Kidney epithelial cell (primary cell): Measurements from ENCODE around the gene SNX5. TPM values are rescaled to one million over a fixed set of nuclear protein-coding genes. Genes with fewer than 3 reads are reported as not detected.
A peak's percentile ranks its signal among the peaks of the same experiment; 100 is the strongest.

Experiments
- DNase-seq: peaks from one replicate; pipeline ENCODE4 v3.0.0-alpha.2; 2010; ENCODE audit warnings: low read depth
- H3K27me3 ChIP-seq: 2 replicates; pipeline ENCODE4 v1.6.0; 2011; ENCODE audit warnings: low read length; ENCODE audit not compliant: control insufficient read depth, insufficient read depth
- H3K36me3 ChIP-seq: 2 replicates; pipeline ENCODE4 v1.5.1; 2011; ENCODE audit warnings: low read length; ENCODE audit not compliant: control insufficient read depth, insufficient read depth
- H3K4me3 ChIP-seq: 2 replicates; pipeline ENCODE4 v1.5.1; 2011; ENCODE audit warnings: low read depth, mild to moderate bottlenecking, control low read depth, low read length
- total RNA-seq: library from RNA; depleted of rRNA; stranded (reverse); fragments of >200 nt; gene quantifications from 2 replicates; pipeline ENCODE4 v1.2.3, GENCODE V29; 2015
- TF ChIP-seq, protein P1 (sequence below): IDR thresholded peaks from 2 replicates; pipeline ENCODE4 v1.5.1; 2011; ENCODE audit warnings: mild to moderate bottlenecking, moderate library complexity, low read length, control low read depth, inconsistent platforms; ENCODE audit not compliant: insufficient read depth, poor library complexity, severe bottlenecking

Gene SNX5
- total RNA-seq, 1 donor from 2014 or later, result 80.8 TPM

DNA sequence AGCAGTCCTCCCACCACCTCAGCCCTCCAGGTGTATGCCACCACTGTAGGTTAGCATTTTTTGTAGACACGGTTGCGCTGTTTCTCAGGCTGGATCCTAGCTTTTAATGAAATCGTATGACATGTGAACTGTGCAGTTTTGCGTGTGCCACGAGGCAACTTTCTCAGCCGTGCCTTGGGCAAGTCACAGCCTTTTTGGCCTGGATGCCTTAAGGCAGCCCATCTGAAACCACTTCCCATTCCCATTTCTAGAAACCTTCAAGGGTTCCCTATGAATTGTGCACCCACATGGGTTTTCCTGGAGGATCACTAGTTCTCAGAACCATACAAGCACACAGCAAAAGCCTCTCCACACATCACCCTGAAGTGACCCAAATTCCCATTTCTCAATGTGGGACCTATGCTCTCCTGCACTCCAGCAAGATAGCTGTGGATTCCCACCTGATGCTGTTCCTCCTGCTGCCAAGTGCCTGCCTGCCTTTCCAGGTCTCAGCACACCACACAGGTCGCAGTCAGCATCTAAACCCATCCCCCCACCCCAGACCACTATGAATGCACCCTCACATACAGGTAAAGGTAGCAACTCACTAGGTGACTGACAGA, 28.9 kb downstream of the SNX5 start:
- Histone ChIP-seq H3K27me3 (no peaks in the 10 kb centered on the region), H3K4me3 (no peak overlapping the region), H3K36me3 (peaks cover 2% of the 10 kb centered on the region)
- no peak for DNase-seq
- TF ChIP-seq, protein P1, sequence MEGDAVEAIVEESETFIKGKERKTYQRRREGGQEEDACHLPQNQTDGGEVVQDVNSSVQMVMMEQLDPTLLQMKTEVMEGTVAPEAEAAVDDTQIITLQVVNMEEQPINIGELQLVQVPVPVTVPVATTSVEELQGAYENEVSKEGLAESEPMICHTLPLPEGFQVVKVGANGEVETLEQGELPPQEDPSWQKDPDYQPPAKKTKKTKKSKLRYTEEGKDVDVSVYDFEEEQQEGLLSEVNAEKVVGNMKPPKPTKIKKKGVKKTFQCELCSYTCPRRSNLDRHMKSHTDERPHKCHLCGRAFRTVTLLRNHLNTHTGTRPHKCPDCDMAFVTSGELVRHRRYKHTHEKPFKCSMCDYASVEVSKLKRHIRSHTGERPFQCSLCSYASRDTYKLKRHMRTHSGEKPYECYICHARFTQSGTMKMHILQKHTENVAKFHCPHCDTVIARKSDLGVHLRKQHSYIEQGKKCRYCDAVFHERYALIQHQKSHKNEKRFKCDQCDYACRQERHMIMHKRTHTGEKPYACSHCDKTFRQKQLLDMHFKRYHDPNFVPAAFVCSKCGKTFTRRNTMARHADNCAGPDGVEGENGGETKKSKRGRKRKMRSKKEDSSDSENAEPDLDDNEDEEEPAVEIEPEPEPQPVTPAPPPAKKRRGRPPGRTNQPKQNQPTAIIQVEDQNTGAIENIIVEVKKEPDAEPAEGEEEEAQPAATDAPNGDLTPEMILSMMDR, result no peak

DNA sequence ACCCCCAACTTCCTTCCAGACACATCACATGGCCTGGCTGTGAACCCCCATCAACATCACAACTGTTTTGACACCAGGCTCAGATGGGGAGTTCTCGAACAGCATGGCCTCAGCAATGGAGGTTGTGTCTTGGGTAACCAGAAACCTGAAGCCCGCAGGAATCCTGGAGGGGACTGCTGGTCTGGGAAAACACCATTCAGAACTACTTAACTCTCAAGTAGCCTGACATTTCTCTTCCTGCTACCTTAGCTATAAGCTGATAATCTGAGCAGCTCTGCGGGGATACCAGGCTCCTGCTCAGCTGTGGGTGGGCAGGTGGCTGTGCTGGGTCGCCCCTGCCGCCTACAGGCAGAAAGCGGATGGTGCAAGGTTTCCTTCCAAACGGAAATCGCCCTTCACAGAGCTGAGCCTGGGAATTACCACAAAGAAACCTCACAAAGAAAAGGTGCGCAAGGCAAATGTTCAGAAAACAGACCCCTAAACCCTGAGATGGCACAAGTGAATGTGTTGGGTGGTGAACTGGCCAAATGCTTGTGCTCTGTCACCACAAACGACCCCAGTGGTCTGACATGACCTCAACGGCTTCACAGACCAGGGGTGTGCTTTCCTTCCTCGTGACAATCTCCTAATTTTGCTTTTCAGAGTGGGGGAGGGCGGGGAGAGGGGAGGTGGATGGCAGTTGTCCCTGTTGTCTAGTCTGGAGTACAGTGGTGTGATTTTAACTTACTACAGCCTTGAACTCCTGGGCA, 29.5 kb downstream of the SNX5 start:
- no peaks in the 10 kb centered on the region for H3K27me3 ChIP-seq
- no peak for DNase-seq
- no peak overlapping the region for H3K4me3 ChIP-seq
- TF ChIP-seq, protein P1, result peak; percentile 89
- peaks cover 2% of the 10 kb centered on the region for H3K36me3 ChIP-seq

DNA sequence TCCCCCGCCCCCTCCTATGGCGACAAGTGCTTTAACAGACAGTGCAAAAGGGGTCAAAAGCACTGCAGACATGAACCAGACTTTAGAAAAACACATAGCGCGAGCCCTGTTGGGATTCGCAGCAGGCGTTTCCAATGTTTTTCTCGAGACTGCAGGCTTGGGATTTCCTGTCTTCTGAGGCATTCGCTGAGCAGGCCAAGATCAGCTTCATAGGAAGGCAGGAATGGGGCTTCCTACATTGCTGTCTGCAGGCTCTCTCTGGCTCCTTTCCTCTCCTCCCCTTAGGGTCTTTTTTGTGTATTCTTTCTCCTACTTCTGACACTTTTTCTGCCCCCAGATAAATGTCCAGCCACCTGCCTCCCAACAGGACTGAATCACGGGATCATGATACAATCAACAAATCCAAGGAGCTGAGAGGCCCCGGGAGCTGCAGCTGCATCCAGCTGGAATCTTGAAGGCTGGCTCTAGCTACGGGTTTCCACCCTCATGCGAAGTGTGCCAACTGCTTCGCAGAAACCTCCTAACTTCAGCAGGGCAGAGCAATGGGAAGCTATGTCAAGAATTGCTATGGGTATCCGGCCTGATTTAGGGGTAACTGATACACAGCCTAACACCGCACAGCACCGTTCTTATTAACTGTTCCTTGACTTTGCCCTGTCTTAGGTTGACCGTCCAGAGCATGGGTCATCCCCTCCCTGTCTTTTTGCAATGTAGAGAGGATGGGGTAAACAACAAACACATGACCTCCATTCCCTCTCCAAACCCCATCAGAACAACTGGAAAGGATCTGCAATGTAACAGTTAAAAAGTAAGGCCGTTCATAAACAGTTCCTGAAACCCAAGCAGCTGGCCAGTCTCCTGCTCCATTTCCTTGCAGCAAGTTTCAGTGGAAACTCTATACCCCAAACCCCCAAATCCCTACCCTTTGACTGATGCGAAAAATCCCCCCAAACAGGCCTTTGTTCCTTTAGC, 31.5 kb downstream of the SNX5 start:
- Histone ChIP-seq H3K36me3 (no peaks in the 10 kb centered on the region), H3K27me3 (no peaks in the 10 kb centered on the region), H3K4me3 (no peak overlapping the region)
- TF ChIP-seq, protein P1, result no peak
- no peak for DNase-seq

DNA sequence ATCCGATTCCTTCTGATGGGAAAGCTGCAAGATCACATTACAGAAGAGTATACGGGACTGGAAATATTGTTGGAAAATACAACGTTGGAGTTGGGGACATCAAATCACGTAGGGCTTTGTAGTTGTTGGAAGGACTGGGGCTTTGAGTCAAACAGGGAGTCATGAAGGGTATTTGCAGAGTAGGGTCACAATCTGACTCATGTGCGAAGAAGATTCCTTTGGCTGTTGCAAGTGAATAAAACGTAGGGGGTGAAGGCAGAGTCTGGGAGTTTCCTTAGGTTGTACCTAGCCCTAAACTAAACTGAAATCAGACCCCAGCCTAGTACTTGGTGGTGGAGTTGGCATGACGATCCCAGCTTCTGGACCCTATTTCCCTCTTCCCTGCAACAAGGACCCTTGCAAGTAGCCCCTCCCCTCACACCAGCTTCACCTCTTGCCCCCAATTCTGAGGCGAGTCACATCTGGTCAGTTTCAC, 32.3 kb downstream of the SNX5 start:
- no peak for DNase-seq
- TF ChIP-seq, protein P1, result no peak

DNA sequence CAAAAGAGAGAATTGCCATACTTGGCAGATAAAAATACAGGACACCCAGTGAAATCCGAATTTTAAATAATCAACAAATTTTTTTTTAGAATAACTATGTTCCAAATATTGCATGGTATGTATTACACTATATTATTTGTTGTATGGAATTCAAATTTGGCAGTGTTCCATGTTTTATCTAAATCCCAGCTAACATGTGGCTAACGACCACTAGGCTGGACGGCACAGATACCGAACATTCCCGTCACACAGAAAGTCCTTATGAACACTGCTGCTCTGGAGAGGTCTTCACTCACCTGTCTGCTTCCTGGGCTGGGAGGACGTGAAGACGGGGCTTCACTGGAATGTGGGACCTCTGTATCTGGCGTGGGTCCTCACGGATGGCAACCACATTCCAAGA, 32.8 kb downstream of the SNX5 start:
- no peaks in the 10 kb centered on the region for H3K27me3 ChIP-seq
- TF ChIP-seq, protein P1, result no peak

More for the DNA sequence above, 32.3 kb downstream of the SNX5 start:
- Histone ChIP-seq H3K4me3 (no peak overlapping the region), H3K36me3 (no peaks in the 10 kb centered on the region), H3K27me3 (no peaks in the 10 kb centered on the region)

More for the DNA sequence above, 32.8 kb downstream of the SNX5 start:
- DNase-seq, result no peak
- H3K36me3 ChIP-seq, result no peaks in the 10 kb centered on the region
- no peak overlapping the region for H3K4me3 ChIP-seq
